T-helper 2 cell treated with Interferon-gamma antibody and Interleukin-4, amounts not matched to agents 100 ng/mL and 5 ng/mL, for 36 hours (primary cell): ENCODE measurements around the gene SCUBE1. TPM values are rescaled to one million over a fixed set of nuclear protein-coding genes. Genes with fewer than 3 reads are reported as not detected.

Source experiments
- intact Hi-C: fragments of 100-400 bp; cut with micrococcal nuclease; formaldehyde crosslinking; loops from one replicate; pipeline ENCODE4 v1.15.1; 2023
- total RNA-seq: library from RNA; stranded (reverse); gene quantifications from 2 replicates; pipeline ENCODE4 v1.2.3, GENCODE V29; 2022

Gene SCUBE1
- total RNA-seq, 1 donor from 2014 or later: 0.11 TPM

DNA sequence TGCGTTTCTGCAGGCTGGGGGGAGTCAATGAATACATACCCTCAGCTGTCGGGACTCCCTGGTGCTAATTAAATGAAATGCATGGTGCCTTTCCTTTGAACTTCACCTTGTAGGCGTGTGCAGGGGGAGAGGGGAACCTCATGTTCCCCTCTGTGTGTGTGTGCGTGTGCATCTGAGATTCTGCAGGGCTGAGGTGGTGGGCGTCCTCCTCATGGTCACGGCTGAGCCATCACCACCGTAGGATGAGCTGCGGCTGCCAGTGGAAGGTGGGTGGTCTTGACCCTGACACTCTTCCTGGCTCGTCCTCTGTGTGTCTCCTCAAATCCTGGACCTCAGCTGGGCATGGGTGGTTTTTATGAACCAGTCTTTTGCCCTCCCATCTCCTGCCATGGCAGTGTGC lies 103.2 kb downstream of the SCUBE1 start:
- intact Hi-C loops: no loop called here

DNA sequence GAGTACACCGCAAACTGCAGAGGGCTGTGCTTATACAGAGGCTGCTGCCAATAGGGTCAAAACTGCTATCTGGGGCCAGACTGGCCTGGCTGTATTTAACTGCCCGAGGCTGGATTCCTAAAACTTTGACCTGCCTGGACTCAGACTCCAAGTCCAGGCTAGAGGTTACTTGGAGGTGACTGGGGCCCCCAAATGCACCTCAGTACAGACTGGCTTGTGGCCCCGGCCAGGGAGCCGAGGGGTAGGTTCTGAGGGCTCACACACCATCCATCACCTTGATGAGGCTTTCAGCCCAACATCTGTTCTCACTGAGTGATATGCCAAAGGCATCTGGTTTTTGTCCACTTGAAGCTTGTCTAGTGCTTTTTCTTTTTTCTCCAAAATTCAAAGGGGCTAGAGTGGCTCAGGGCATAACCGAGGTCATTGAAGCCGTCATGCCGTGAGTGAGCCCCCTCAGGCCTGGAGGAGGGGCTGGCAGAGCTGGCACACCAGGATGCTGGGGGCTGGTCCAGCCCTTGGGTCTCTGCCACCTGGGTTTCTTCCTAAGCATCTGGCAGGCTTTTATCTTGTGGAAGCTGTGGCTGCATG lies 103.9 kb downstream of the SCUBE1 start:
- intact Hi-C loops: no loop called here

DNA sequence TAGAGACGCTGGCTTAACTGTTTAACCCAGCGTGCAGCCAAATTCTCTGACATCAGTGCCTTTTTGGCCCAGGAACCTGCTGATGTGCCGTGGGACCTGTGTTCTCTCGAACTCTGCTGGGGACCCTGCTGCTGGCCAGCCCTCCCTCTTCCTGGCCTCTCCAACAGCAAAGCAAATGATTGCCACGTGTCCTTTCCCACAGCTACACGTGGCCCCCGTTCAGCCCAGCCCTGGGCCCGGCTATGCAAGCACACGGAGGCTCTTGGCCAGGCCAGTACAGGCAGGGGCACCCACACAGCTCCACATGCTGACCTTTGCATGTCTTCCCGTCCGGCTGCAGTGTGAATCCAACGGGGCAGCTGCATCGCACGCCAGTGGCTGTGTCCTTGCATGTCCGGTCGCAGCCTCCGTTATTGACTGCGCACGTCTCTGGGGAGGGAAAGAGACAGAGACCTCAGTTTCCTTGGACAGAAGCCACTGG lies 104.6 kb downstream of the SCUBE1 start:
- intact Hi-C loops: no loop called here

DNA sequence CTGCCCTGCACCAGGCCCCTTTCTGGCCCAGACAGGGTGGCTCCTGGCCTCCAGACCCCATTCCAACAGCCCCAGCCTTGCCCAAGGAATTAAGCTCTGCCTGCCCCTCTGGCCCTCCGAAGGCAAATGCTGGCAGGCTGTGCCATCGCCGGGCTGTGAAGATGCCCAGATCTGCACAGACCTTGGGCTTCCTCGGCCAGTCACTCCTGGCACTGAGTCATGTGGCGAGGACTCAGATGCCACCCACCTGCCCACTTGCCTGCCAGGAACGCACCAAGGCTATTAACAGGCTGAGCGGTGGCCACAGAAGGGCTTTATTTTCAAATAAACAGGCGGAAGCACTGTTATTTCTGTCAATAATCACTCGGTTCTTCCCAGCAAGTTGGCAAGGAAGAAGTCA lies 105.9 kb downstream of the SCUBE1 start:
- intact Hi-C loops: no loop called here

DNA sequence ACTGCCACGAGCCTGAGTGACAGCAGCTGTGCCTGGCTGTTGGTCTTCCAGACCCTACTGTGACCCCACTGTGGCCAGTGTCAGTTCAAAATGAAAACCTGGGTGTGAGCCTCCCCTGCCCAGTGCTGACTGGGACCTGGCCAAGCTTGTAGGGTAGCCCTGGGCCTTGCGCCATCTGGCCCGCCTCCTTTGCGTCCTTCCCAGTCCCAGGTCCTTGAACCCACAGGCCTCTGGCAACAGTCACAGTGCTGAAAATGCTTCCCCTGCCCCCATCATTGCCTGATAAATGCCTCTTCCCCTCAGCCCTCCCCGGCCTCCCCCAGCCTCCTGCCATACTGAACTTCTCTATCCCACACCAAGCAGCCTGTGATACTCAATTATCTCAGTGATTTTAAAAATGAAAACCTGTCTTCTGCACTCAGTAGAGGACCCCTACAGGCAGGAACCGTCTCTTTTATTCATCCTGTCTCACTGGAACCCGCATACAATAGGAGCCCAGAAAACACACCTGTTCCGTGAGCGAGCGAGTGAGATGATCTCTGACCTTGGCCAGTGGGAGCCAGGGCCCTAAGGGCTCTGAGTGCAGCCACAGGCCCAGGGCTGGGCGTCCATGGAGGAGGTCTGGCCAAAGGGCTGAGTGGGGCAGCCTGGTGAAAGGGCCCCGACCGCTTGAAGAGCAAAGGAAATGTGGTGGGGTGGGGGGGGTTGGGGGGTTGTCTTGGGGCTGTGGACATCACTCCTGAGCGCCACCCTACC lies 106.6 kb downstream of the SCUBE1 start:
- intact Hi-C loops: no loop called here

DNA sequence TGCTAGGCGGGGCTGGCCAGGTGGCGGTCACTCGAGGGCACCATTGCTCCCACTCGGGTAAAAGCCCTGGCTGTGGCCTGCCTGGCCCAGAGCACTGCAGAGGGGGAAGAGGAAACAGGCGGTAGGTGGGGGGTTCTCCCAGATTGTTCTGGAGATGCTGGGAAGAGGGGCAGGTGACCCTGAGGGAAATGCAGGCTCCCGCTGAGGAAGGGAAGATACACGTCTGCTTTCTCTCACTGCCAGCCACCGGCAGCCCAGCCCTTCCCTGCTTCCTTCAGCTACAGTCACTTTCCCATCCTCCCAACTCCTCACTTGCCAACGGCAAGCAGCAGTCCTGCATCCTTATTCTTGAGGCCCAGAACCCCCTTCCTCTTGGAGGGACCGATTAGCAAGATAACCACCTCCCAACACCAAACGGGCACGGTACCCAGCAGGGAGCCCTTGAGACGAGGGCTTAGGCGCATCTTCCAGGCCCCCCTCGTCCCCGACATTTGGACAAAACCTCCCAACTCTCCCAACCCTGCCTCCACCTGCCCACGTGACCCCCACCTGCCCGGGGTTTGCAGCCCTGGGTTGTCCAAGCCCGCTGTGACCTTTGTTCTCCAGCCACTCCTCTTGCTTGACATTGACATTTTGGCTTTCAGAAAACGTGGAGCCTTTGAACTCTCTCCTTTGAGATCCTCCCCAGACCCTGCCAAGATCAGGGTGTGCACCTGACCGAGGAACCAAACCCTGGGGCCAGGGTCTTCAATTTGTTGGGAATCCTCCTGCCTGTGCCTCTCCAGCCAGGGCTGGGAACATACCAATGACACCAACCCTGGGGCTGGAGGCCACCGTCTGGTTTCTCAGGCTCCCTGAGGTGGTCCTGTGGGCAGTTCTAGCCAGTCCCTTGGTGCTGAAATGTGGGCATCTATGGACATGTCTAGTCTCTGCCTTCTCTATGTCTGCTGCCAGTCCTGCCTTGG lies 107.4 kb downstream of the SCUBE1 start:
- intact Hi-C loops: no loop called here

DNA sequence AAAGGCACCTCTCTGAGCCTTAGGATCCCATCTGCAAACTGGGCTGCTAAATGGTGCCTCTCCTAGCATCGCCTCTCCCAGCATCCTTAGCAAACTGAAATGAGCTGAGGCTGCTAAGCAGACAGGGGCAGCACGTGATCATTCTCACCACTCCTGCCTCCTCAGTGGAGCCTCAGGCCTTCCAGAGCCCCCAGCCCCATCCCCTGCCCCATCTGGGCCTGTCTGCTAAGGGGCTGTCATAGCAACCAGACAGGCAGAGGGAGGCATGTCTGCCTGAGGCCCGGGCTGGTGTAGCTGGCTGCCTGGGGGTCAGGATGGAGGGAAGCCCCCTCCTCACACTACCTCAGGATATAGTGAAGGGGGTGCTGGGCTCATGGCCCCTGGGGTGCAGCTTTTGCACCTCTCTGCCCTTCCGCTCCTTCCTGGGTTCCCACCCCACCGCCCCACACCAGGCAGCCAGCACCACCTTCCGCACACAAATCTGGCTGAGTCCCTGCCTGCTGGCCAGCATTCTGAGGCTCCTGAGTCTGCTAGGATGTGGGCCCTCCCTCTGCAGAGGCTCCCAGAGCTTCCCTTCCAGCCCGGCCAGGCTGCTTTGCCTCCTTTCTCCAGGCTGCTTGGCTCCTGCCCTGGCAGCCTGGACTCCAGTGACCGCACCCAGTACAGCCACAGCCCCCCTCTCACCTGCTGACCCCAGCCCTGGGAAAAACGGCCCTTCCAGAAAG lies 108.7 kb downstream of the SCUBE1 start:
- intact Hi-C loops: no loop called here

DNA sequence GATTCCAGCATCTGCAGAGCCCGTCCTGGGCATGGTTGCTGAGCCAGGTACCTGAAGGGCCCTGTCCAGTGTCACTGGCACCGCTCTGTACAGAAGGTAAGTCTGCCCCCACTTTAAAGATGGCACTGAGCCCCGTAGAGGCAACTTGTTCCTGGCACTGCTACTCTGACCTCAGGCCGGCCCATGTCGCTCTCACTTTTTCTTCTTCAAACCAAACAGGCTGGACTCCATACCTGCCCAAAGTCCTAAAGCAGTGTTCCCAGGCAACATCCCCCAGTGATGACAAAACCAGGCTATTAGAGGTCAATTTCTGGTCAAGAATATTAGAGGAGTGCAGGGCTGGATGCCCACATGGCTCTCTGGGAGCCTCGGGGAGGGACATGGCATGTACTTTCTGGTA lies 109.6 kb downstream of the SCUBE1 start:
- intact Hi-C loops: no loop called here

DNA sequence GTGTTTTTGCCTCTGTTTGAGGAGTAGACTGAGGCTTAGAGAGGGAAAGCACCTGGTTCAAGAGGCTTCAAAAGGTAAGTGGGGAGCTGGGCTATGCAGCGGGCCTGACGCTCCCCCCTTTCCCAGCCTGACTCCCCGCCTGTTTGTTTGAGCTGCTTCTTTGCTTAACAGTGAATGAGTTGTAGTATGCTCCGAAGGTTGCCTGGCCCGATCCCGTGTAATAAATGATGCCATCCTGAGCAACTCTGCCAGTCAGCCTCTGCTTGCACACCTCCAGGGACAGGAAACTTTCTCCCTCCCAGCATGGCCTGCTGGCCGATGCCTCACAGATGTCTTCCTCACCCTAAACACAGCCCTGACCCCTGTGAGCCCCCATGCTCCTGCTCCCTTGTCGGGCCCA lies 110.7 kb downstream of the SCUBE1 start:
- intact Hi-C loops: no loop called here

DNA sequence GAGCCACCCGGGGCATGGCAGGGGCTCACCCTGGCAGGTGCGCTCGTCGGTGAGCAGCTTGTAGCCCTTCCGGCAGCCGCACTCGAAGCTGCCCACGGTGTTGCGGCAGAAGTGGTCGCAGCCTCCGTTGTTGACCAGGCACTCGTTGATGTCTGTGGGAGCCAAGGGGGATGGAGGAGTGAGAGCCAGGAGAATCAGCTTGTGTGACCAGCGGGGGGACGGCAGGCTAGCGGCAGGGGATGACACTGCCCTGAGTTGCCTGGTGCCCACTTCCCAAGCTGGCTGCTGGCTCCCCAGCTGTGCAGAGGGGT lies 111.5 kb downstream of the SCUBE1 start:
- intact Hi-C loops: loop anchor here (1.0 kb wide), 1 partner anchor 154 kb away; no protein-coding TSS in a partner anchor

DNA sequence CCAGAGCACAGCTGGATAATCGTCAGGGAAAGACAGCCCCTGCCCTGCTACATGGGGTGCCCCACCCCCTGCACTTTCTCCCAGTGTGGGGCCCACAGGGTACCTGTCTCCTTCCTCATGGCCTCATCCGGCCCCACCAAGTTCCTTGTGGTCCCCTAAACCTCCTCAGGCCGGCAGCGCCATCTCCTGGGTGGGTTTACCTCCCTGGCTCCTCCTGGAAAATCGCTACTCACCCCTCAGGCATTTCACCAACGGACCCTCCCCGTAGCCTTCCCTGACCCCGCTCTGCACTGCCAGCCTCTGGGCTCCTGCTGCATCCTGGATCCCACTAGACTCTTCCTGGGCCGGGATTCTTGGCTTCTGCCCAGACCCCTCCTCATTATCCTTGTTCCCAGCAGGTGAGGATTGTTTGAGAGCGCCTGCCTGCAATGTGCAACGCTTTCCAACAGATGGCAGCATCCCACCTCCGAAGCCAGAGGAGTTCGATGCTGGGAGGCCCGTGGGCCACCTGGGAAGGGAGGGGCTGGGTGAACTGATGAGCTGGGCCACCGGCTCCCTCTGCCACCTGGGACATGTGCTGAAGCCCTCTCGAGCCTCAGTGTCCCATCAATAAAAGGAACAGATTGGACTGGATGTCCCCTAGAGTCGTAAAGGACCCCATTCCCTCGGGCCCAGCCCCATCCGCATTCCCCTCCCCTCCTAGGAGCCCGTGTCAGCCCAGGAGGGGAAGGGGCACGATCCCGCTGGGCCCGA lies 112.0 kb downstream of the SCUBE1 start:
- intact Hi-C loops: loop anchor here (1.0 kb wide), 1 partner anchor 154 kb away; no protein-coding TSS in a partner anchor

DNA sequence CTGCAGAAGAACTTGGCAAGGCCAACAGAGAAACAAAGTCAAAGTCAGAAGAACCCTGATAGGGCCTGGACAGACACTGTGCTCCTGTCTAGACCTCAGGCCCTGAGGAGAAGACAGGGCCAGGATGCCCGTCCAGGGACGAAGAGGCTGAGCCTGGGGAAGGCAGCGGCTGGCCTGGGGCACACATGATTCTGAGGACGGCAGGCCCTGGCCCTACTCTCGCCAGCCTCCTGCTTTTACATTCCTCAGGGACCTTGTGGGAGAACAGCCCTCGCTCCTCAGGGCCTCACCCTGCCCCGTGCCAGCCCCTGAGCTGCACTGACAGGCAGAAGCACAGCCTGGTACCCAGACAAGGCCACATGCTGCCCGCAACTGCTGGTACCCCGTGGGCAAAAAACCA lies 112.6 kb downstream of the SCUBE1 start:
- intact Hi-C loops: no loop called here

DNA sequence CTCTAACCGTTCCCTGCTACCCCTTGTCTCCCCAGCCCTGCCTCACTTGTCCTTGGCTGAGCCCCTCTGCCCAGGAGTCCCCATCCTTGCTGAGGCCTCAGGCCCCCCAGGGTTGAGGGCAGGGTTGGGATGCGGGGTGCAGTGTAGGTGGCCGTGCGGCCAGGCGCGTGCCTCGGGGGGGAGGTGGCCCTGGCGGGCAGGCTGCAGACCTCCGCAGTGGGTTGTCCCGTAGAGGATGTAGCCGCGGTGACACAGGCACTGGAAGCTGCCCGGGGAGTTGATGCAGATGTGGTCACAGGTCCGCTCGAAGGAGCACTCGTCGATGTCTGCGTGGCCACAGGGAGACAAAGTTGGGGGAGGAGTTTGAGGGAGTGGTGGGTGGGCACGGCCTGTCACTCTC lies 114.3 kb downstream of the SCUBE1 start:
- intact Hi-C loops: no loop called here

DNA sequence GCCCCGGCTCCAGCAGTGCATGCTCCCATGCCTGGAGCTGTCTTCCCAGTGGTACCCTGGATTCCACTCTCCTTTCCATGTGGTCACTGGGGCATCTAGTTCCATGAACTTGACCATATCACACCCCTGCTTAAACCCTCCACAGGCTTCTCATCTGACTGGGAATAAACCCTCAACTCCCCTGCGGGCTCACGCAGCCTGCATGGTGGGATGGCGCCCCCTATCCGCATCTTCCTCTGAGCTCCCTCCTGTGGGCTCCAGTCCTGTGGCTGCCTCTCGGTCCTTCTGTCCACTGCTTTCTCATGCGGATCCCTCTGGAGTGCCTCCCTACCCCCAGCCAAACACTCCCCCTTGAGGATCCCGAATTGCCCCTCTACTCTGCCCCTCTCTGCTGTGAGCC lies 114.8 kb downstream of the SCUBE1 start:
- intact Hi-C loops: no loop called here

DNA sequence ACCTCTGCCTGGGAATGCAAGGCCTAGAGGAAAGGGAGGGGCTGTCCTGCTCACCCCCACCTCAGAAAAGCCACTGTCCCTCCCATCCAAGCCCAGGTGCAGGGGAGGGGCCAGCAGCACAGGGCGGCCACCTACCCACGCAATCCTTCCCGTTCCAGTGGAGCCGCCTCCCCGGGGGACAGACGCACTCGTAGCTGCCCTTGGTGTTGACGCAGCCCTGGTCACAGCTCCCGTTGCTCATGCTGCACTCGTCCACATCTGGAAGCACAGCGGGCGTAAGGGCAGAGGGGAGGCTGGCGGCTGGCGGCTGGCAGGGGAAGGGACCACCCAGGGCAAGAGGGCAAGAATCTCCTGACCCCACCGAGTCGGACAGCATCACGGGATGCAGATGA lies 115.9 kb downstream of the SCUBE1 start:
- intact Hi-C loops: no loop called here

DNA sequence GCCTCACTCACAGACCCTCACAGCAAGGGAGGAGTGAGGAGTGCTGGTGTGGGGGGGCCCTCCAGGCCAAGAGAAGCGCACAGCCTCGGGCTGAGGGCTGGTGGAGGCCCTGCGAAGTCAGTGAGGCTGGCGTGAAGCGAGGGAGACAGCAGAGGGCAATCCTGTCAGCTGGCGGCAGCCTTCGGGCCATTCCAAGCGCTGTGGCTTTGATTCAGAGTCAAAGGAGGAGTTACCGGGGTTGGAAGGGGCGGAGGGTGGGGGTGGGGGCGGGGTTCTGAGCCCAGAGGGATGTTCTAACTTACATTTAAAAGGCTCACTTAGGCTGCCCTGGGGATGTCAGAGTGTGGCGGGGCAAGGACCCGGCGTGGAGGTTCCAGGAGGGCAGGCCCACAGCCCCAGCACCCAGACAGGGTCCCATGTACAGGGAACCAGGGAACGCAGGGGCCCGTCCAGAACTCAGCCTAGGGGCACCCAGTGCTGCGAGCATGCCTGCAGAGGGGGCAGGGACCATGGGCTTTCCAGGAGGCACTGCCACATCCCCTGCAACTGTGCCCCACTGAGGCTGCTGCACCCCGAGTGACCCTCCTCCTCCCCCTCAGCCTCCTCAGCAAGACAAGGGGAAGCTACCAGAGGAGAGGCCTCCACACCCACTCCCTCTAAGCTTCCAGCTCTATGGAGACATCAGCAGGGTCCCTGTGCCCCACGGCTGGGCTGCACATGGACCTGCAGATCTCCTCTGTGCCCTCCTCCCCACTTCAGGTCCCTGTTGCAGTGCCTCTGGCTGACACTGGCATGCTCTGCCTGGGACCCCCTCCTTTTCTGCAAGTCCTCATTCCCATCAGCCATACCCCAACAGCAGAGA lies 116.6 kb downstream of the SCUBE1 start:
- intact Hi-C loops: no loop called here

DNA sequence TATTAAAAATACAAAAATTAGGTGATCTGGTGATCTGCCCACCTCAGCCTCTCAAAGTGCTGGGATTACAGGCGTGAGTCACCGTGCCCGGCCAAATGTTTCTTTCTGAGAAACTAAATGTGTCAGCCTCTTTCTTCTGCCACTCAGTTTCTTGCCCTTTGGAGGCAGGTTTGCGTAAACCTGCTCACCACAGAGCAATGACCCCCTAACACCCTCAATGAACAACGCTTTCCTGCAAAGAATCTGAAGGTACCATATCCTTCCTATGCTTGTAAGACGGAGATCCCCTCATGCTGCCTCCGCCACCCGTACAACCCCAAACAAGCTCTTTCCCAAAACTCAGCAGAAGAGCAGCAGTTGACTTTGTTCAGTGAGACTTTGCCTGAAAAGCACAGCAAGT lies 117.6 kb downstream of the SCUBE1 start:
- intact Hi-C loops: no loop called here

DNA sequence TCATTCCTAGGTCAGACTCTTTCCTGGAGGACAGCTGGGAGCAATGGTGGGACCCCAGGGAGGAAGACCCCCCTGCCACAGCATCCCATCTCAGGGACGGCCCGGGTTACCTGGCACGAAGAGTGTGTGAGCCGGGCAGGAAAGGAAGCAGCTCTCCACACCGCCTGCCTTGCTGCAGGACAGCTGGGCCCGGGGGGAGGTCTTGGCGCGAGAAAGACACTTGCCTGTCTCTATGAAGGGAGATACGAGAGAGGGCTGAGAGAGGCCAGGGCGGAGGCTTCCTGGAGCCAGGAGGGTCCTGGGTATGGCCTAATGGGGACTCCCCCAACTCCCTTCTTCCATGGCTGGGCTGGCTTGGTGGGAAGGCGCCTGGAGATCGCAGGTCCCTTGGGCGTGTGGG lies 120.2 kb downstream of the SCUBE1 start:
- intact Hi-C loops: no loop called here

DNA sequence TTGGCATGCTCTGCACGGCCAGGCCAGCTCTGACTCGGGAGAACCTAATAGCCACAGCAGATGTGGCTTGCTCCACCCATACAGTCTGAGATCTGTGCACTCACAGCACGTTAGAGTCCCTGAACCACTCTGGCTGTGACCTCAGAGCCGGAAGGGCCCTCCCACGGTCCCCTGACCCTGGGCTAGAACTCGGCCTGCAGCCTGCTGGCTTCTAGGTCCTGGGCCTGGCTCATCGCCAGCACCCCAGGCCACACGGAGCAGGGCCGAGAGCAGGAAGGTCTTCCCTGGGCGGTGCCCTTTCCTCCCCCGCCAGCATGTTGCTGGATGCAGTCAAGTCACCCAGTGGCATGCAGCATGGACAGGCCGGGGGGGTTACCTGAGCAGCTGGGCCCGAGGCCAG lies 120.9 kb downstream of the SCUBE1 start:
- intact Hi-C loops: no loop called here
